ENCODE data around the gene SLC45A2.
"Not testable (repeated sequence)": the region's sequence is repeated elsewhere in the genome, so short reads cannot be mapped to it uniquely, and the experiment has no call there.

SLC45A2 gene, protein sequence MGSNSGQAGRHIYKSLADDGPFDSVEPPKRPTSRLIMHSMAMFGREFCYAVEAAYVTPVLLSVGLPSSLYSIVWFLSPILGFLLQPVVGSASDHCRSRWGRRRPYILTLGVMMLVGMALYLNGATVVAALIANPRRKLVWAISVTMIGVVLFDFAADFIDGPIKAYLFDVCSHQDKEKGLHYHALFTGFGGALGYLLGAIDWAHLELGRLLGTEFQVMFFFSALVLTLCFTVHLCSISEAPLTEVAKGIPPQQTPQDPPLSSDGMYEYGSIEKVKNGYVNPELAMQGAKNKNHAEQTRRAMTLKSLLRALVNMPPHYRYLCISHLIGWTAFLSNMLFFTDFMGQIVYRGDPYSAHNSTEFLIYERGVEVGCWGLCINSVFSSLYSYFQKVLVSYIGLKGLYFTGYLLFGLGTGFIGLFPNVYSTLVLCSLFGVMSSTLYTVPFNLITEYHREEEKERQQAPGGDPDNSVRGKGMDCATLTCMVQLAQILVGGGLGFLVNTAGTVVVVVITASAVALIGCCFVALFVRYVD

GRCh38 chr5:33984671-33985124 is at the start of gene SLC45A2:
SLC45A2 (minus strand) TSS chr5:33984693; CDS start chr5:33984583, 110 bp downstream.
- peaks cover 5% of the 10 kb centered on the region; the same call in 1 of the 2 replicates for H3K9me3 ChIP-seq (ENCODE audit: control insufficient read depth, insufficient read depth, low read length)
- no peak within 1 kb of the TSS for H3K9ac ChIP-seq (ENCODE audit: low read depth, low read length)
- no peak within 1 kb of the TSS for H3K4me3 ChIP-seq (ENCODE audit: low read depth, low read length)

GRCh38 chr5:34031966-34032365 is 47.5 kb upstream of the SLC45A2 start:
- Histone ChIP-seq H3K9ac (ENCODE audit: low read depth, low read length) (no peak overlapping the region), H3K9me3 (ENCODE audit: control insufficient read depth, insufficient read depth, low read length) (no peaks in the 10 kb centered on the region), H3K27me3 (ENCODE audit: control insufficient read depth, insufficient read depth, low read length) (no peaks in the 10 kb centered on the region), H3K4me3 (ENCODE audit: low read depth, low read length) (no peak overlapping the region), H3K27ac (ENCODE audit: low read depth, low read length) (no peak overlapping the region), H3K36me3 (ENCODE audit: control insufficient read depth, insufficient read depth, low read length) (no peaks in the 10 kb centered on the region), H3K4me1 (ENCODE audit: control insufficient read depth, insufficient read depth, low read length) (no peaks in the 10 kb centered on the region)

More at GRCh38 chr5:33984671-33985124, at the start of gene SLC45A2:
- no peak within 1 kb of the TSS for H3K27ac ChIP-seq (ENCODE audit: low read depth, low read length)
- peaks cover 25% of the 10 kb centered on the region for H3K36me3 ChIP-seq (ENCODE audit: control insufficient read depth, insufficient read depth, low read length)
- no peaks in the 10 kb centered on the region for H3K27me3 ChIP-seq (ENCODE audit: control insufficient read depth, insufficient read depth, low read length)
- peaks cover 9% of the 10 kb centered on the region for H3K4me1 ChIP-seq (ENCODE audit: control insufficient read depth, insufficient read depth, low read length)

DNA sequence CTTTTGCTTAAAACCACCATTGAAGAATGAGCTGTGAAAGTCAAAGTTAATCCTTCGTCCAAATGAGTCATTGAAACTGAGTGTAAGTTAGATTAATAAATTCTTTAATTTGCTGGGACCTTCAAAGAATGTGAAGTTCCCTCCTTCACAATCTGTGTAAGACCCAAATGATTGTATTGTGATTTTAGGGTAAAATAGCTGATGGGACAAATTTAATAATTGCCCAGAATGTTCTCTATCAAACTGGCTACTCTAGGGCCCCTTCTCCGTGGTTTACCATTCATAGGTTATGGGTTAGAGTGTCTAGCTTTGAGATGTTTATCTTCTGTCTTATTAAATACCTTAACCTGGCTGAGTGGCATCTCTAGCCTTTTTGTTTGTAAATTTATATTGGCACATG is 46.6 kb upstream of the SLC45A2 start:
- H3K4me1 ChIP-seq (ENCODE audit: control insufficient read depth, insufficient read depth, low read length), result no peaks in the 10 kb centered on the region
- H3K9ac ChIP-seq (ENCODE audit: low read depth, low read length), result no peak overlapping the region
- no peaks in the 10 kb centered on the region for H3K36me3 ChIP-seq (ENCODE audit: control insufficient read depth, insufficient read depth, low read length)
- H3K9me3 ChIP-seq (ENCODE audit: control insufficient read depth, insufficient read depth, low read length), result no peaks in the 10 kb centered on the region
- H3K4me3 ChIP-seq (ENCODE audit: low read depth, low read length), result no peak overlapping the region
- no peaks in the 10 kb centered on the region for H3K27me3 ChIP-seq (ENCODE audit: control insufficient read depth, insufficient read depth, low read length)
- no peak overlapping the region for H3K27ac ChIP-seq (ENCODE audit: low read depth, low read length)

DNA sequence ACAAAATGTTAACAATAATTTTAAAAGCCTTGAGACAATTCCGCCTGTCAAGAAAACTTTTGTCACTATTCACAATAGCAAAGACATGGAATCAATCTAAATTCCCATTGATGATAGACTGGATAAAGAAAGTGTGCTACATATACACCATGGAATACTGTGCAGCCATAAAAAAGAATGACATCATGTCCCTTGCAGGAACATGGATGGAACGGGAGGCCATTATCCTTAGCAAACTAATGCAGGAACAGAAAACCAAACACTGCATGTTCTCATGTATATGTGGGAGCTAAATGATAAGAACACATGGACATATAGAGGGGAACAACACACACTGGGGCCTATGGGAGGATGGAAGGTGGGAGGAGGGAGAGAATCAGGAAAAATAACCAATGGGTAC is 46.1 kb upstream of the SLC45A2 start:
- H3K9me3 ChIP-seq (ENCODE audit: control insufficient read depth, insufficient read depth, low read length), result not testable (repeated sequence)

GRCh38 chr5:34030048-34030447 is 45.6 kb upstream of the SLC45A2 start:
- H3K4me3 ChIP-seq (ENCODE audit: low read depth, low read length), result no peak overlapping the region
- no peak overlapping the region for H3K9ac ChIP-seq (ENCODE audit: low read depth, low read length)
- H3K27me3 ChIP-seq (ENCODE audit: control insufficient read depth, insufficient read depth, low read length), result no peaks in the 10 kb centered on the region
- no peaks in the 10 kb centered on the region for H3K4me1 ChIP-seq (ENCODE audit: control insufficient read depth, insufficient read depth, low read length)
- no peak overlapping the region for H3K27ac ChIP-seq (ENCODE audit: low read depth, low read length)
- H3K36me3 ChIP-seq (ENCODE audit: control insufficient read depth, insufficient read depth, low read length), result no peaks in the 10 kb centered on the region
- no peaks in the 10 kb centered on the region for H3K9me3 ChIP-seq (ENCODE audit: control insufficient read depth, insufficient read depth, low read length)

More for the DNA sequence above, 46.1 kb upstream of the SLC45A2 start:
- H3K4me3 ChIP-seq (ENCODE audit: low read depth, low read length); H3K9ac ChIP-seq (ENCODE audit: low read depth, low read length); H3K36me3 ChIP-seq (ENCODE audit: control insufficient read depth, insufficient read depth, low read length); H3K27ac ChIP-seq (ENCODE audit: low read depth, low read length); H3K27me3 ChIP-seq (ENCODE audit: control insufficient read depth, insufficient read depth, low read length); H3K4me1 ChIP-seq (ENCODE audit: control insufficient read depth, insufficient read depth, low read length): not testable (repeated sequence)

DNA sequence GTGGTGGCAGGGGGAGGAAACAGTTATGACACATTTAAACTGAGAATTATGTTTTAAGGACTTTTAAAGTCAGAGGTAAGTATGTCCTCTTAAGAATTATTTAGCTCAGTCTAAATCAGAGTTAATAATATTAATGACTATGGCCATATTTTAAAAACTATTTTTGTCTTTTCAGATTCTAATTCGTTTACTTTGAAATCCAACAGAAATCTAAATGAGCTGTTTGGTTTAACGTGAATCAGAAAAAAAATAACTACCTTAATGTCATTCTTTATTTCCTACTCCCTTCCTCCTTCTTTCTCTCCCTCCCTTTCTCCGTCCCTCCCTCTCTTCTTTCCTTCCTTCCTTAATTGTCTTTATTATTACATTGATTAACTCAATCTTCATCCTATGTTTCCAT is 43.9 kb upstream of the SLC45A2 start:
- Histone ChIP-seq H3K9ac (ENCODE audit: low read depth, low read length) (no peak overlapping the region), H3K9me3 (ENCODE audit: control insufficient read depth, insufficient read depth, low read length) (no peaks in the 10 kb centered on the region), H3K4me3 (ENCODE audit: low read depth, low read length) (no peak overlapping the region), H3K27me3 (ENCODE audit: control insufficient read depth, insufficient read depth, low read length) (no peaks in the 10 kb centered on the region), H3K36me3 (ENCODE audit: control insufficient read depth, insufficient read depth, low read length) (no peaks in the 10 kb centered on the region), H3K4me1 (ENCODE audit: control insufficient read depth, insufficient read depth, low read length) (no peaks in the 10 kb centered on the region), H3K27ac (ENCODE audit: low read depth, low read length) (no peak overlapping the region)

- no peaks in the 10 kb centered on the region for H3K9me3 ChIP-seq (ENCODE audit: control insufficient read depth, insufficient read depth, low read length)
- no peak overlapping the region for H3K4me3 ChIP-seq (ENCODE audit: low read depth, low read length)
- no peak overlapping the region for H3K9ac ChIP-seq (ENCODE audit: low read depth, low read length)
- no peaks in the 10 kb centered on the region for H3K36me3 ChIP-seq (ENCODE audit: control insufficient read depth, insufficient read depth, low read length)
- no peaks in the 10 kb centered on the region for H3K4me1 ChIP-seq (ENCODE audit: control insufficient read depth, insufficient read depth, low read length)
- H3K27me3 ChIP-seq (ENCODE audit: control insufficient read depth, insufficient read depth, low read length), result no peaks in the 10 kb centered on the region
- H3K27ac ChIP-seq (ENCODE audit: low read depth, low read length), result no peak overlapping the region
These were observed 41.7 kb upstream of the SLC45A2 start for GRCh38 chr5:34026089-34026761.

DNA sequence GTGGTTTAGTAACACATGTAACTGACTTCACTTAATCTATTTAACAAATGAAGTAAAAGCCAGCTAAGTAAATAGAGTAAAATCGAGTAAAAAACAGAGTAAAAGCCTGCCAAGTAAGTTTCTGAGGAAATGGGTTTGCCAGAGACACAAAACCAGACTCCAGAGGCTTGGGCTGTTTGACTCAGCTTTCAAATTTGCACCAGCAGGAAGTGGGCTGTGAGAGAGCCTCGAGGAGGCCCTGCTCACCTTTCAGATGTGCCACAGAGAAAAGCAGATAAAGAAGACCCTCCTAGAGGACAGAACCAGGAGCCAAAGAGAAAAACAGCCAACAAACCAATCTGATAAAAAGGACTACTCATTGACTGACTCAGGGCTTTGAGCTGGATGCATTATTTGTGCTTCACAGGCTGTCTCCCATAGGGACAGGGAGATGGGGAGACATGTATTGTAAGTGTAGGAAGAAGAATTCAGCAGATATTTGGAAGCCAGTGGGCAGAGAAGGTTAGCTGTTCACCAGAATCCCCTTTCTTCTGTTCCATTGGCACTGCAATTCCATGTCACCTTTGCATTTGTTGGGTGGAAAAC is 37.7 kb upstream of the SLC45A2 start:
- Histone ChIP-seq H3K4me3 (ENCODE audit: low read depth, low read length) (no peak overlapping the region), H3K9ac (ENCODE audit: low read depth, low read length) (no peak overlapping the region), H3K36me3 (ENCODE audit: control insufficient read depth, insufficient read depth, low read length) (no peaks in the 10 kb centered on the region), H3K4me1 (ENCODE audit: control insufficient read depth, insufficient read depth, low read length) (no peaks in the 10 kb centered on the region), H3K27ac (ENCODE audit: low read depth, low read length) (no peak overlapping the region), H3K27me3 (ENCODE audit: control insufficient read depth, insufficient read depth, low read length) (no peaks in the 10 kb centered on the region), H3K9me3 (ENCODE audit: control insufficient read depth, insufficient read depth, low read length) (no peaks in the 10 kb centered on the region)

- no peaks in the 10 kb centered on the region for H3K4me1 ChIP-seq (ENCODE audit: control insufficient read depth, insufficient read depth, low read length)
- H3K27ac ChIP-seq (ENCODE audit: low read depth, low read length), result no peak overlapping the region
- H3K4me3 ChIP-seq (ENCODE audit: low read depth, low read length), result no peak overlapping the region
- H3K9me3 ChIP-seq (ENCODE audit: control insufficient read depth, insufficient read depth, low read length), result no peaks in the 10 kb centered on the region
- no peaks in the 10 kb centered on the region for H3K27me3 ChIP-seq (ENCODE audit: control insufficient read depth, insufficient read depth, low read length)
- H3K36me3 ChIP-seq (ENCODE audit: control insufficient read depth, insufficient read depth, low read length), result no peaks in the 10 kb centered on the region
- H3K9ac ChIP-seq (ENCODE audit: low read depth, low read length), result no peak overlapping the region
These were observed 36.8 kb upstream of the SLC45A2 start for GRCh38 chr5:34021334-34021733.

GRCh38 chr5:34020726-34021125 is 36.2 kb upstream of the SLC45A2 start:
- Histone ChIP-seq H3K4me1 (ENCODE audit: control insufficient read depth, insufficient read depth, low read length) (no peaks in the 10 kb centered on the region), H3K9me3 (ENCODE audit: control insufficient read depth, insufficient read depth, low read length) (no peaks in the 10 kb centered on the region), H3K4me3 (ENCODE audit: low read depth, low read length) (no peak overlapping the region), H3K27me3 (ENCODE audit: control insufficient read depth, insufficient read depth, low read length) (no peaks in the 10 kb centered on the region), H3K27ac (ENCODE audit: low read depth, low read length) (no peak overlapping the region), H3K36me3 (ENCODE audit: control insufficient read depth, insufficient read depth, low read length) (no peaks in the 10 kb centered on the region), H3K9ac (ENCODE audit: low read depth, low read length) (no peak overlapping the region)

DNA sequence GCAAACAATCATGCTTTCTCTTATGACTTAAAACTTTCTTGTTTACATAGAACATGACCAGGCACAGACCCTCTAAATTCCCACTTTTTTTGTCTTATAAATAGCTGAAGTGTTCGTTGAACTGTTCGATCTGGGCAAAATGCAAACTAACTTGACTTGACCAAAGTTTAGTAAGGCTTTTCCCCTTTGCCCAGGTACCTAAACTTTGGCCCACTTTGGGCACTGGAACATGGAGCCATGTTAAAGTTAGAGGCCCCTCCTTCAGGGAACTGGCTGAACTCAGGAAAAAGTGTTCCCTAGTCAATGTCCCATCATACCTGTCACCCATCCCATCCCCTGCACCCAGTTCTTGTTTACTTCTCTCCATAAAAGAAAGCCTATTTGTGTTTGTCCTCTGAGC is 32.8 kb upstream of the SLC45A2 start:
- Histone ChIP-seq H3K27me3 (ENCODE audit: control insufficient read depth, insufficient read depth, low read length) (no peaks in the 10 kb centered on the region), H3K27ac (ENCODE audit: low read depth, low read length) (no peak overlapping the region), H3K36me3 (ENCODE audit: control insufficient read depth, insufficient read depth, low read length) (no peaks in the 10 kb centered on the region), H3K4me1 (ENCODE audit: control insufficient read depth, insufficient read depth, low read length) (no peaks in the 10 kb centered on the region), H3K9me3 (ENCODE audit: control insufficient read depth, insufficient read depth, low read length) (no peaks in the 10 kb centered on the region), H3K4me3 (ENCODE audit: low read depth, low read length) (no peak overlapping the region), H3K9ac (ENCODE audit: low read depth, low read length) (no peak overlapping the region)
